ENCODE data around the gene SLC25A26.
"Not testable (repeated sequence)": the region's sequence is repeated elsewhere in the genome, so short reads cannot be mapped to it uniquely, and the experiment has no call there.

SLC25A26 gene

DNA sequence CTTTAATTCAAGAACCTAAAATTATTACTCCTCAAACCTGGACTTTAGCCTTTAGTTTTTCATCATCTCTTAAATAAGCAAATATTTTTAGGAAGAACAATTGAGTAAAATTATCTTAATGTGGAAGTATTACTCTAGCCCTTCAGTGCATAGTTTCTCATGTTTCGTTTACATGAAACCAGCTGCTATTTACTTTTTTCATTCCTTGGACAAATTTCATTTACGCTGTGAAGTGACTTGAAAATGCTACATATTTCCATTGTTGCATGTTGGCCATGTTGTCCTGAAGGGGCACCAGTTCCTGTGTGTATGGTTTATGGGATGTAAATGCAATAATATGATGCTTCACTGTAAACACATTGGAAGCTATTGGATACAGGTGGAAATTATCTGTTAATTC lies 49.9 kb downstream of the SLC25A26 start:
- peak; percentile 20 for DNase-seq

GRCh38 chr3:66271231-66271630 lies 50.4 kb downstream of the SLC25A26 start:
- DNase-seq, result no peak

GRCh38 chr3:66272016-66272415 lies 51.2 kb downstream of the SLC25A26 start:
- DNase-seq, result no peak

- not testable (repeated sequence) for DNase-seq
Measured at GRCh38 chr3:66274837-66275236, 54.0 kb downstream of the SLC25A26 start.

DNA sequence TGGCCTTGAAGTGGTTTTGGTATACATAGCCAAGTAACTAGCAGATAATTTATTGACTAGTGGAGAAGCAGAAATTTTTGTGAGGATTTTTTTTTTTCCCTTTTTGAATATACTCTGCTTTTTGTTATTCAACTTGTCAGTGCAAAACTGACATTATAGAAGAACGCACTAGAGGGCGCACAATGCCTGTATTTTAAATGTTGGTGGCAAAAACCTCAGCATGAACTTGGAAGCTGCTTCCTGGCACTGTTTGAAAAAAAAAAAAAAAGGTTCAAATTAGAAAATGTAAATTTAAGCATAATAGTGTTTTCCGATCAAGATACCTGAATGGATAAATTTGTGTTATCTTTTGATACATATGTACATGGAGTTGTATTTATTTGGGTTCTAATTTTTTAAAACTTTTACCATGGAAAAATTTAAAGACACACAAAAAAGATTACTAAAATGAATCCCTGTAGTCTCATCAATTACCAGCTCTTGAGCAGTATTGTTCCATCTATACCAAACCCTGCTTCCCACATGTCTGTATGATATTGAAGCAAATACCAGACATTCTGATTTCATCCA lies 56.0 kb downstream of the SLC25A26 start:
- peak; percentile 61 for DNase-seq

DNA sequence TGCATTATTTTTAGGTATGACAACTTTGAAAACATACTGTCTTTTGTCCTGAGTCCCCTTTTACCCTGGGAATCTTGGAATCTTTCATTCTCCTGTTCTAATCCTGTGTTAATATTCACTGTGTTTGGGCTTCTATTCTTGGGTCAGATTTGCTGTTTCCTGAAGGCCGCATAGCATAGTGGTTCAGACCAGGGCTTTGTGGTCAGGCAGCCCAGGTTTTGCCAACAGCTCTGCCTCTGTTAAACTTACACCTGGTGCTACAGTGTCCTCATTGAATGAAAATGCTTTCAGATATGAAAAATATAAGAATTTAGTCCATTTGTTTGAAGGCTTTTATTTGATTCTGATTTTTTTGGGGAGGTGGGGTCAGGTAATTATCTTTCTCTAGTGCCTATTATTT lies 58.4 kb downstream of the SLC25A26 start:
- no peak for DNase-seq

- DNase-seq, result no peak
Measured at GRCh38 chr3:66280304-66280703, 59.5 kb downstream of the SLC25A26 start.

DNA sequence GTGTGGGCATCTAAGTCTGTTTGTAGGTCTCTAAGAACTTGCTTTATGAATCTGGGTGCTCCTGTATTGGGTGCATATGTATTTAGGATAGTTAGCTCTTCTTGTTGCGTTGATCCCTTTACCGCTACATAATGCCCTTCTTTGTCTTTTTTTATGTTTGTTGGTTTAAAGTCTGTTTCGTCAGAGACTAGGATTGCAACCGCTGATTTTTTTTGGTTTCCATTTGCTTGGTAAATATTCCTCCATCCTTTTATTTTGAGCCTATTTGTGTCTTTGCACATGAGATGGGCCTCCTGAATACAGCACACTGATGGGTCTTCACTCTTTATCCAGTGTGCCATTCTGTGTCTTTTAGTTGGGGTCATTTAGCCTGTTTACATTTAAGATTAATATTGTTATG lies 71.1 kb downstream of the SLC25A26 start:
- DNase-seq, result not testable (repeated sequence)

DNA sequence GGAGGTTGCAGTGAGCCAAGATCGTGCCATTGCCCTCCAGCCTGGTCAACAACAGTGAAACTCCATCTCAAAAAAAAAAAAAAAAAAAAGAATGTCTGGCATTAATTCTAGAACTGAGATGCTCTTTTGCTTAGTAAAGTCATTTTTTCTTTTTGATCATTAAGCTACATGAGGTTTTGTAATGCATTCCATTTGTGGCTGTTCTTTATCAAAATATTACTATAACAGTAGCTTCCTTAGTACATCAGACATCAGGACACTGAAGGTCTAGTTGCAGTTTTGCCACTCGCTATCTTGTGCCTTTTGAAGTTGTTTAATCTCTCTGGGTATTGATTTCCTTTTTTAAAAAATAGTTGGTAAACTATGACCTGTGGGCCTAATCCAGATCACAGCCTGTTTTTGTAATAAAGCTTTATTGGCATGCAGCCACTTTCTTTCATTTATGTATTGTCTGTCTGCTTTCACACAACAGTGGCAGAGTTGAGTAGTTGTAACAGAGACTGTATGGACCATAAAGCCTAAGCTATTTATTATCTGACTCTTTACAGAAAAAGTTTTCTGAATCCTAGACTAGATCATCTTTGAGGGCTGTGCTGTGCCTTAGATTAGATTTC lies 76.6 kb downstream of the SLC25A26 start:
- peak; percentile 32 for DNase-seq

DNA sequence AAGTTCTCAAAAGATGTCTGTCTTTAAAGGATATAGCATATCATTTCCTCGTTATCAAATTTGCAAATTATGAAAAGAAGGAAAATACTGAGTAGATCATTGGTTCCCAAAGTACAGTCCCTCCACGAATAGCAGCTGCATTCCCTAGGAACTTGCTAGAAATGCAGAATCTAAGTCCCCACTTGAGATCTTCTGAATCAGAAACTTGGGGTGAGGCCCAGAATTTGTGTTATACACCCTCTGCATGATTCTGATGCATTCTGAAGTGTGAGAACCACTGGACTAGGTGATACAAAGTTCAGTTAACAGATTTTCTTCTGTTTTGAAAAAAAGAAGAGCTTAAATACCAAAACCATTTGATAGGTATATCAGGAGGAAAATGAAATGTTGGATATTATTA lies 77.1 kb downstream of the SLC25A26 start:
- no peak for DNase-seq

- DNase-seq, result no peak
Measured at GRCh38 chr3:66298591-66298990, 77.8 kb downstream of the SLC25A26 start.

DNA sequence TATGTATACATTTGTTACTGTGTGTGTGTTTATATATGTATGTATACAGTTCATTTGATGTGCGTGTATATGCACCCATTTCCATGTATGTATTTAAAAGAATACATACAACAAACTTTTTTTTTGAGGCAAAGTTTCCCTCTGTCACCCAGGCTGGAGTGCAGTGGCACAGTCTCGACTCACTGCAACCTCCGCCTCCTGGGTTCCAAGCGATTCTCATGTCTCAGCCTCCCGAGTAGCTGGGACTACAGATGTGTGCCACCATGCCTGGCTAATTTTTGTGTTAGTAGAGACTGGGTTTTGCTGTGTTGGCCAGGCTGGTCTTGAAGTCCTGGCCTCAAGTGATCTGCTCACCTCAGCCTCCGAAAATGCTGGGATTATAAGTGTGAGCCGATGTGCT lies 78.3 kb downstream of the SLC25A26 start:
- not testable (repeated sequence) for DNase-seq

- peak; percentile 50 for DNase-seq
Measured at GRCh38 chr3:66299891-66300290, 79.1 kb downstream of the SLC25A26 start.

DNA sequence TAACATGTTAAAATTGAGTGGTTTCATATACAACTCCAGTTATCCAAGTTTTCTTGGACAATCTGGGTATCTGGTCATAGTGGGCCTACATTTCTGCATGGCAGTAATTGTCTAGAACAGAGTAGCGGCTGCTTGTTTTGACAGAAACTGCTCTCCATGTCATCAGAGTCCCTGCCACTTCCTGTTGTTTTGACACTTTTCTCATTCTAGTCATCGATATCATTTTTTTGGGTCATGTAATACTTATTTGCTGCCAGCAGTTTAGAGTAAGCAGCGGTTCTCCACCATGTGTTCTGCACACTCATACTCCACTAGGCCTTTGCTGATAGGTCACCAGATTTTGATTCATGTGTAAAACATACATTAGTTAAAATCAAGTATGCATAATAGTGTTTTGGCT lies 81.5 kb downstream of the SLC25A26 start:
- DNase-seq, result no peak

DNA sequence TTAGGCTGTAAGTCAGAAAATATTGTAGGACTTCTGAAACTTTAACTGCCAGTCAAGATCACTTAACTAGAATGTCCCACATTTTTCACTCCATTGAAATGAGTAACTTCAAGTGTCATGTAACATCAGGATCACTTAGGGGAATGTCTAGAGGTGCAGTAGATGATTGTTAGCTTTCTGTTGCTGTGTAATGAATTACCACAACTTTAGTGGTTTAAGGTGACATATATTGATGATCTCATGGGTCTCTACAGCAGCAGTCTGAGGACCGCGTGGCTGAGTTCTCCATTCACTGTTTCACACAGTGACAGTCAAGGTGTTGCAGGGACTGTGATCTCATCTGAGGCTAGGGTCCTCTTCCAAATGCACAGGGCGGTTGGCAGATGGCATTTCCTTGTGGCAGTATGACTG lies 82.7 kb downstream of the SLC25A26 start:
- DNase-seq, result no peak

DNA sequence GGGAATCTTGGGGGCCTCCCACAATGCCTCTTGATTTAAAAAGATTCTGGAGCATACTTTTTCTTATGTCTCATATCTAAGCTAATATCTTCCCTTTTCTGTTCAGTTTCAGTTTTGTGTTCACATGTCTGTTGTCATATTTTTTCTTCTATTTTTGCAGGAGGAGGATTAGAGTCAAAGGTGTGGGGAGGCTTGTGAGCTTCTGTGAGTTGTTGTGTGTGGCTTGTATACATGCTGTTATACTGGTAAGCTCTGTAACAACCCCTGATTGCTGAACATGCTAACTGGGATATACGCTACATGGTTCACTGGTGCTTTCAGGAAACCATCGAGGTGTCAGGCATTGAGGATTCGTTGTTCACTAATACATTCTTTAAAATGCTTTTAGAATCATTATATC lies 83.5 kb downstream of the SLC25A26 start:
- DNase-seq, result no peak

- DNase-seq, result not testable (repeated sequence)
Measured at GRCh38 chr3:66306086-66306485, 85.3 kb downstream of the SLC25A26 start.

GRCh38 chr3:66306991-66307390 lies 86.2 kb downstream of the SLC25A26 start:
- DNase-seq, result not testable (repeated sequence)

DNA sequence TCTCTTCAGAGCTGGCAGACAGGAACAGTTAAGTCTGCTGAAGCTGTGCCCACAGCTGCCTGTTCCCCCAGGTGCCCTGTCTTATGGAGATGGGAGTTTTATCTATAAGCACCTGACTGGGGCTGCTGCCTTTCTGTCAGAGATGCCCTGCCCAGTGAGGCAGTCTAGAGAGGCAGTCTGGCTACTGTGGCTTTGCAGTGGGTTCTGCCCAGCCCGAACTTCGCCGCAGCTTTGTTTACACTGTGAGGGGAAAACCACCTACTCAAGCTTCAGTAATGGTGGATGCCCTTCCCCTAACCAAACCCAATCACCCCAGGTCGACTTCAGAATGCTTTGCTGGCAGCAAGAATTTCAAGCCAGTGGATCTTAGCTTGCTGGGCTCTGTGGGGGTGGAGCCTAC lies 91.2 kb downstream of the SLC25A26 start:
- no peak for DNase-seq

DNA sequence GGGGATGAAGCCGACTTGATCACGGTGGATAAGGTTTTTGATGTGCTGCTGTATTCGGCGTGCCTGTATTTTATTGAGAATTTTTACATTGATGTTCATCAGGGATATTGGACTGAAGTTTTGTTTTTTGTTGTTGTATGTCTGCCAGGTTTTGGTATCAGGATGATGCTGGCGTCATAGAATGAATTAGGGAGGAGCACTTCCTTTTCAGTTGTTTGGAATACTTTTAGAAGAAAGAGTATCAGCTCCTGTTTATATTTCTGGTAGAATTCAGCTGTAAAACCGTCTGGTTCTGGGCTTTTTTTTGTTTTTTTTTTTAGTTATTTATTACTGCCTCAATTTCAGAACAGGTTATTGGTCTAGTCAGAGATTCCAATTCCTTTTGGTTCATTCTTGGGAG lies 93.7 kb downstream of the SLC25A26 start:
- no peak for DNase-seq

- no peak for DNase-seq
Measured at GRCh38 chr3:66317750-66318376, 97.1 kb downstream of the SLC25A26 start.

DNA sequence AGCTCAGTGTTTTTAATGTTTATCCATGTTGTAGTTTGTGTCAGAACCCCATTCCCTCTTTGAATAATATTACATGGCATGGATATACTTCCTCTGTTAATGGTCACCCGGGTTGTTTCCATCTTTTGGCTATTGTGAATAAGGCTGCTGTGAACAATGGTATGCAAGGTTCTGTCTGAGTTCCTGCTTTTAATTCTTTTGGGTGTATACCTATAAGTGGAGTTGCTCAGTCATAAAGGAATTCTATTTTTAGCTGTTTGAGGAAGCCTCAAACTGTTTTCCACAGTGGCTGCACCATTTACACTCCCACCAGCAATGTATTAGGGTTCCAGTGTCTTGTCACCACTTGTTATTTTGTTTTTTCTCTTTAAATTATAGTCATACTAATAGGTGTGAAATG lies 99.6 kb downstream of the SLC25A26 start:
- no peak for DNase-seq

DNA sequence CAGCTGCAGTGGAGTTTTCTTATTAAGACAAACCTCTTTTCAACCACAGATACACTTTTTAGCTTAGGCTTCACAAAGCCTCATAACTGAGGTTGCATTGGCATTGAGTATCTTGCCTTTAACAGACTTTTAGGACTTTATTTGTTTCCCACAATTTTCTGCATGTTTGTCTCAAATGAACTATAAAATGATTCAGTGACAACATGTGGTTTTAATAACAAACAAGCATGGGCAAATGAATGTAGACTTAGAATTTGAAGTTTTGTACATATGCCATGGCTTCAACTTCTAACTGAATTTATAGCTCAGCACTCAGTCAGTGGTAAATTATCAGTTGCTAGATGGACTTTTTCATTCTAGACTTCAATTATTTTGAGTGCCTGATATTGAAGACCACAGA lies 101.6 kb downstream of the SLC25A26 start:
- no peak for DNase-seq

DNA sequence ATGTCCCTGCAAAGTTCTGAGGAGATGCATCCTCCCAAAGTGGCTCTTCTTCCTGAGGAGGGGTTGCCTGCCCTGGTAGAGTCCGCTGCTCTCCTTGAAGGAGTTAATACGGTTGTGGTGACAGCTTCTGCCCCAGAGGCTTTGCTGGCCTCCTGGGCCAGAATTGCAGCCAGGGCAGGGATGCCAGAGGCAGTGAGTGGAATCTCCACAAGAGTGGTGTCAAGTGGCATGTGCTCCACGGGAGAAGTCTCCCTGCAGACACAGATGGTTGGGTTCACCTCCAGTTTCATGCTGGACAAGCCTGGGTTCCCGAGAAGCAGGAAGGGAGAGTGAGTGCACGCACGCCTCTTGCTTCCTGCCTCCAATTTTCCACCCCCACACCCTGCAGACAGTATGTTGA lies 105.5 kb downstream of the SLC25A26 start:
- DNase-seq, result no peak

- no peak for DNase-seq
Measured at GRCh38 chr3:66335671-66336070, 114.9 kb downstream of the SLC25A26 start.

Data from NCI-H69 (cell line).